Epithelial cell of esophagus (primary cell): ENCODE data around the gene MMRN1.
A peak's percentile ranks its signal among the peaks of the same experiment; 100 is the strongest.

Source experiments
- DNase-seq: peaks from one replicate; pipeline ENCODE4 v3.0.0; 2010; ENCODE audit warnings: low read depth
- H3K4me3 ChIP-seq: 2 replicates; pipeline ENCODE4 v1.5.1; 2011; ENCODE audit warnings: mild to moderate bottlenecking, low read length, control low read depth
- CTCF ChIP-seq: IDR thresholded peaks from 2 replicates; pipeline ENCODE4 v1.5.1; 2011; ENCODE audit warnings: low read depth, mild to moderate bottlenecking, low read length, control low read depth, inconsistent platforms; ENCODE audit not compliant: insufficient read depth; ENCODE audit errors: missing control alignments

Gene MMRN1

GRCh38 chr4:89868276-89868675 lies 26.4 kb upstream of the MMRN1 start:
- no peak for TF ChIP-seq CTCF
- no peak overlapping the region for H3K4me3 ChIP-seq
- no peak for DNase-seq

GRCh38 chr4:89868999-89869589 lies 25.6 kb upstream of the MMRN1 start:
- H3K4me3 ChIP-seq = no peak overlapping the region
- DNase-seq = peak; percentile 11
- peak; percentile 41 for TF ChIP-seq CTCF

- H3K4me3 ChIP-seq = no peak overlapping the region
- no peak for DNase-seq
- no peak for TF ChIP-seq CTCF
Observed at GRCh38 chr4:89871211-89871610, 23.4 kb upstream of the MMRN1 start.

- TF ChIP-seq CTCF = no peak
- H3K4me3 ChIP-seq = no peak overlapping the region
- no peak for DNase-seq
Observed at GRCh38 chr4:89876548-89876947, 18.1 kb upstream of the MMRN1 start.

GRCh38 chr4:89878611-89879010 lies 16.0 kb upstream of the MMRN1 start:
- DNase-seq = no peak
- no peak overlapping the region for H3K4me3 ChIP-seq
- no peak for TF ChIP-seq CTCF

GRCh38 chr4:89879215-89879614 lies 15.4 kb upstream of the MMRN1 start:
- DNase-seq = no peak
- TF ChIP-seq CTCF = no peak
- H3K4me3 ChIP-seq = no peak overlapping the region

- DNase-seq = no peak
- TF ChIP-seq CTCF = no peak
- no peak overlapping the region for H3K4me3 ChIP-seq
Observed at GRCh38 chr4:89889289-89889688, 5.4 kb upstream of the MMRN1 start.
